ENCODE measurements around the gene SERP1.

Gene SERP1

DNA sequence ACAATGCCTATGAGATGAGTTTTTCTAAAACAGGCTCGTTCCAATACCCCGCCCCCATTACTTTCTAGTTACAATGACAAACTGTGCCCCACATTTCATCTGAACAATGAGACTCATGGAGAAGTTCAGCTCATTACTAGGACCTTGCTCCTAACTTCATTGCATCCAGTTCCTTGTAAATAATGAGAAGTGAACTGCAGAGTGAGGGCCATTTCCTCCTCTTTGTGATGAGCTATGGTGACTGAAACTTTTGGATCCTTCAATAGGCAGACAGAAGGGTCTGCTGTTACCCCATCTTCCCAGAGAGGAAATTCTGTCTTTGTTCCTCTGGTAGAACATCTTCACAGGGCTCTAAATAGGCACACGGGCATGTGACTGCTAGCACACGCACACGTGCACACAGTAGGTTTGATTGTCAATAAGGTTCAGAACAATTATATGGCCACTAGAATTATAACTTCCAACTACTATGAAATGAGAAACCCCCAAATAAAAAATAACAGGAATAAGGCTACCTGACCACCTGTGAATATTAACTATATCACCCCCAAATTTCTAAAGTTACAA is 51.8 kb downstream of the SERP1 start:
- no peak for DNase-seq (ENCODE audit: extremely low read depth in 1 of 2, low read depth in 1 of 2)
